GM21723 (cell line): ENCODE measurements around the gene LAGE3.
"Not testable (repeated sequence)": the region's sequence is repeated elsewhere in the genome, so short reads cannot be mapped to it uniquely, and the experiment has no call there.

Source experiments
- ATAC-seq: cut with Tn5 transposase; IDR thresholded peaks from one replicate; pipeline ENCODE4 v1.9.1; 2021; ENCODE audit warnings: mild to moderate bottlenecking, moderate library complexity; ENCODE audit not compliant: unreplicated experiment

Gene LAGE3

GRCh38 chrX:154502098-154502497, 23.0 kb upstream of the LAGE3 start:
- ATAC-seq, result no peak

GRCh38 chrX:154501423-154501822, 22.3 kb upstream of the LAGE3 start:
- ATAC-seq, result not testable (repeated sequence)

- ATAC-seq, result not testable (repeated sequence)
These were observed 17.6 kb upstream of the LAGE3 start for GRCh38 chrX:154496591-154497137.

DNA sequence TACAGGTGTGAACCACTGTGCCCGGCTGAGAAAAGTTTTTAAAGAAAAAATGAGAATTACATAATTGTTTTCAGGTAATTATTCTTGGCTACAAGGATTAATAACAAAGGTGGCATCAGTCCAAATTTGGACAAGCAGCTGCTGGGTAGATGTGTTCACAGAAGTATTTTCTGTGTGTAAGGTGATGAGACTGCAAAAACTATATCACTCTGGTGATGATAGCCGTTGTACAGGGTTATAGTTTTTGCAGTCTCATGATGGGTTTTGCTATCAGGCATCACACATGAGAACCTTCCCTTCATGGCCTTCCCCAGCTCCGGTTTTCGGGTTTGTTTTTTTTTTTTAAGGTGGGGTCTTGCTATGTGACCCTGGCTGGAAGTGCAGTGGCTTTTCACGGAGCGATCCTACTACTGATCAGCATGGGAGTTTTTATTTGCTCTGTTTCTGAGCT, 16.4 kb upstream of the LAGE3 start:
- ATAC-seq, result no peak

DNA sequence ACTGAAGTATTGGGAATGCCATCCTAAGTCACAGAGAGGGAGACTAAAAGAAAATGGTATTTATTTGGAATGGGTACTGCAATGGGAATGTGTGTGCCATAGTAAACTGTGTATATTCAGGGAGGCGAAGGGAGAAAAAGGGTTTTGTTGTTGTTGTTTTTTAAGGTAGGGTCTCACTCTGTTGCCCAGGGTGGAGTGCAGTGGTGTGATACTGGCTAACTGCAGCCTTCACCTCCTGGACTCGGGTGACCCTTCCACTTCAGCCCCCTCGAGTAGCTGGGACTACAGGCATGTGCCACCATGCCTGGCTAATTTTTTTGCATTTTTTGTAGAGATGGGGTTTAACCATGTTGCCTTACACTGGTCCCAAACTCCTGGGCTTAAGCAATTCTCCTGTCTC, 15.6 kb upstream of the LAGE3 start:
- no peak for ATAC-seq

GRCh38 chrX:154490414-154491083, 11.5 kb upstream of the LAGE3 start, which contains the start of gene SLC10A3:
Gene SLC10A3, minus strand, starts transcription at chrX:154490629. Its CDS starts 1,689 bp downstream, at chrX:154488940.
- ATAC-seq, result peak; percentile 72

- peak; percentile 11 for ATAC-seq
These were observed 10.9 kb upstream of the LAGE3 start for GRCh38 chrX:154490021-154490413.

DNA sequence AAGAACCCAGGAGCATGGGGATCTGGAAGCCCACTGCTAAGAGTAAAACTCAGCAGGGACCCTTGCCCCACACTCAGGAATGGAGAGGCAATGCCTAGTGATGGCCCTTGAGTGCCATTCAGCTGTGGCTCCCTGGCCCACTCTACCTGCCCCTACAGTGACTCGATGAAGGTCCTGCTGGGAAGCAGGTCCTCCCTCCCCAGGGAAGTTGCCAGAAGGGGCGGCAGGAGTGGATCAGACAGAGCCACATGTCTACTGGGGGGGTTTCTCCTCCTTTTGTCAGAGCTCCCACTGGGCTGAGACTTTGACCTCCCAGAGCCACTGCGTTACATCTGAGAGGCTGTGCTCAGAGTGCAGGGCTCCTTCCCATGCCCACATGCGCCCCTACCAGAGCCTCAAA, 10.1 kb upstream of the LAGE3 start:
- ATAC-seq, result no peak

GRCh38 chrX:154488336-154489075, 9.4 kb upstream of the LAGE3 start:
- ATAC-seq, result no peak

- ATAC-seq, result no peak
These were observed 8.6 kb upstream of the LAGE3 start for GRCh38 chrX:154487518-154488290.

DNA sequence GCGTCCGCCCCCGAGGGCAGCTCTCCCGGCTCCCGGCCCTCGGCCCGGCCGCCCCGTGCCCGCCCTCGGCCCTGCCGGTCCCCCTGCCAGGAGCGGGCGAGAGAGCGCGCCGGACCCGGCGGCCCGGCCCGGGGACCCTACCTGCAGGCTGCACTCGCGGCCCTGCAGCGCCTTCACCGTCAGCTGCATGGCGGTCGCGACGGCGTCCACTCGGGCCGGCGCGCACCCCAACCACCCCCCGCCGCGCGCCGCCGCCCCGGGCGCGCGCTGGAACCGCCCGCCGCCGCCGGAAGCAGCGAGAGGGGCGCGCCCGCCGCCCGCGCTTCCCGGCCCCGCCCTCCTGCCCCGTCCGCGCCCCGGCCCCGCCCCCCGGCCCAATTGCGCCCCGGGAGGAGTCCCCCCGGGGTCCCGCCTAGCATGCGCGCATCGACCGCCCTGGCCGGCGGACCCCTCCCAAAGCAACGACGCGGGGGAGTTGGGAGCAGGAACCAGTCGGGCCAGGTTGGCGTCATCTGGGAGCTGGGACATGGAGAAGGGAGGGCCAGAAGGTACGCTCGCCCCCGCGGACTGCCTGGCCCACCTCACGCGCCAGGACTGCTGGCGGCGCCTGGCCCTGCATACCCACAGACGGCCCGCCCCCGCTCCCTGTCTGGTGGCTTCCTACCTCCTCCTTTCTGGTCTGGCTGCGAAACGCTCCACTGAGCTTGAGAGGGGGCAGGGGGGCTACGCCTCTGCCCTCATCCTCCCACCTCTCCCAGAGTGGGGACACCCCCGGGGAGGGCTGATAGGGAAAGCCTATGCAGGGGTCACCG, 7.5 kb upstream of the LAGE3 start, which contains the start of gene UBL4A:
TSS of gene UBL4A (minus strand) at position 220 of the 812 bp plus-strand sequence. CDS start at position 189, 31 bp downstream.
- ATAC-seq, result no peak

DNA sequence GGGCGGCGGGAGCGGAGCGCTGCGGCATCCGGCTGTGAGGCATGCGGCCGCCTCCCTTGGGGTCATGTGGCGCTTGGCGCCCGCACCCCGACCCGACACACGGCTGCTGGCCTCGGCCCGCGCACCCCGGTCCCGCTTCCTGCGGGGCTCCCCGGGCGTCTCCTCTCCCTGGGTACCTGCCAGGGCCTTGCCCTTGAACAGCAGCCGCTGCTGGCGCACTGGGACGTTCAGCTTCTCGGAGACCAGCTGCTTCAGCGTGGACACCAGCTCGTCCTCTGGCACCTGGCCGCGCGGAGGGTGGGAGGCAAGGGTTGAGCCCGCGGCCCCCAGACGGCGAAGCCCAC, 6.9 kb upstream of the LAGE3 start:
- ATAC-seq, result no peak

DNA sequence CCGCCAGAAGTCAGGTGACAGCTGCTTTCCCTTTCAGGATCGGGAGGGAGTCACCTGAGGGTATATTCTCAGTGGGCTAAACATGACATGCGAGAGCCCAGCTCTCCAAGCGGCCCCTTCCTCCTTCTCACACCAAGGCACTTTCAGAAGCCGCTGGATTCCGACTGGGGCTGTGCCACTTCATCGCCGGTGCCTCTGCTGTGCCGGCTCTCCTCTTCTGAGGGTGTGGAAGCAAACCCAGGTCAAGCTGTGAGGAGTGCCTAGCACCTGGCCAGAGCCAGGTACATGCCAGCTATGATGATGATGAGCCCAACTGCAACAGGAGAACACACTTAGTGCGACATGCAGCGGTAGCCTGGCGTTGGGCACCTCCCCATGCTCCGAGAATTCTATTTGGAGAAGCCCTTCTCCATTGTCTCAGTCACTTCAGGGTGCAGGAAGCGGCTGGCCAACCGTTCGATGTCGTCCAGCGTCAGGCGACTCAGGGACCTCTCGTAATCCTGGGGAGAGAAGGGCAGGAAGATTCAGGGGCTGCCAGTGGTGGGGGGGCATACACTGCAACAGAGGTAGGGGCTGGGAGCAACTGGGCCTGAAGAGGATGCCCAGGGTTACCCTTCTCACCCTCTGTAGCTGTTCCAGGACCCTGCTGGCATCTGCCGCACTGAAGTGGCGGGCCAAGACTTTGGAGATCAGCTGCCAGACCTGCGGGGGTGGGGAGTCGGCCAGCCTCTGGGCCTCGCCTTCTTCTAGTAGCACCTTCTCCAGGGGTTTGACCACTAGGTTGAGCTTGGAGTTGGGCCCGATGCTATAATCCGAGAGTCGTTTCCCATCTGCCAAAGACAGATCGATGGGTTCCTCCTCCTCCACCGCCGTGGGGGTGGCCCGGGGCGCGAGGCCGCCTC, 6.3 kb upstream of the LAGE3 start:
- no peak for ATAC-seq

DNA sequence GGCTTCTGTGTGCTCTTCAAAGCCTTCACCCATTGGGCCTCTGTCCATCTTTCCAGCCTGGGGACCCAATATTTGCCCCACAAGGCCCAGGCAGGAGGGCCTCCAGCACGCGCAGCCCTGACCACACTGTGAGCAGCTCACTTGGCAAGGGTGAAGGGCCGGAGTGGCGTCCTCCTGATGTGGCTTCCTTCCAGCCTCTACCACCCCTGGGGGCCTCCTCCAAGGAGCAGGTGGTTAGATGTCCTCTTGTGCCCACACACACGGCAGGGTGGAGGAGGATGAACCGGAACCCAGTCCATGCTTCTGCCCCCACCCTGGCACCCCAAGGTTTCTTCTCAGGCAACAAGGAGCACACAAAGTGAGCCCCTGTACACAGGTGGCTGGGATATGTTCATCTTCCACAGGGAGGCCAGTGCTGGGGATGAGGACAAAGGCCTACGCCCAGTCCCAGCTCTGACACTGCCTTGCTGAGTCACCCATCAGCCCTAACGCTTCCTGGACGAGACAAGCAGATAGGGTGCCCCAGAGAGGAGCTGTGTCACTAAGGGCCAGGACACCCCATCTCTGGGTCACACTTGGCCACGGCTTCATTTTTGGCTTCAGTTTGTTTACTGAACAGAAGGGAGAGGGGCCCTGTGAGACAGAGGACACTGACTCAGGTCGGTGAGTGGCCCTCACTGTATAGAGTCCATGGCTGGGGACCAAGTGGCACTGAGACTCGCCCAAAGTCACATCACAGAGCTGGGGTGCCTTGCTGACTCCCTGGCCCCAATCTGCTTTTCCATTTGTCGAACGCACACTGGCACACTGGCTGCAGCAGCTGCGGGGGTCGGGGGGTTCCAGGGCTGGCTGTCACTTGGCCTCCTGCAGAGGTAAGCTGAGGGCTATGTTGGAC, 5.4 kb upstream of the LAGE3 start:
- ATAC-seq, result no peak

DNA sequence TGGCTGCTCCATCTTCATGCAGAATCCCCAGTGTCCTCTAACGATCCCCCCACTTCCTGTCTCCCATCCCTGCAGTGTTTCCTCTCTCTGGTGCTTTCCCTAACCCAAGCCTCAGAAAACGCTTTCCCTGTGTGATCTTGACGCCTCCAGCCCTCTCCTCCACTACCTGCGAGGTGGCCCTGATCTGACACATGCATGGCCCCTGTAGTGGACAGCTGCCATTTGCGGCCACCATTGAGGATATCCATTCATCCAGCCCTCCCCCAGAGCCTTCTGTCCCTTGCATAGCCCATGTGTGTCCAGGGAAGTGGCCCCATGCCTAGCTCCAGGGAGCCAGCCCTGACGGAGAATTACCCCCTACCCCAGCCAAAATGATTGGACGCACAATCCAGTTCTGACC, 4.2 kb upstream of the LAGE3 start:
- ATAC-seq, result no peak

DNA sequence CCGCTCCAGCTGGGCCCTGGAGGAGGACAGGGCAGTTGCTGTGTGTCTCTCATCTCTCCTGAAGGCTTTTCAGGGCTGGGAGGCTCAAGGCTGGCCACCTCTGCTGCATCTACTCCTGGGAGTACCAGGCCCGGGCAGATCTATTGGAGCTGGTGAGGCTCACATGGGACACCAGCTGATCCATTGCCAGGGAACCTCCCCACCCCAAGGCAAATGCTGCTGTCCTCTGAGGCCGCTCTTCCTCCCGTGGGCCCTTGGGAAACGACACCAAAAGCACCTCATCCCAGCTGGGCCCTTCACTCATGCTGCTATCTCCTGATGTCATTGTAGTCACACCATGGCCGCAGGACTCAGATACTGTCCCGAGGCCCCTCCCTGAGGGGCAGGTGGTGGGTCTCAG, 3.7 kb upstream of the LAGE3 start:
- no peak for ATAC-seq

DNA sequence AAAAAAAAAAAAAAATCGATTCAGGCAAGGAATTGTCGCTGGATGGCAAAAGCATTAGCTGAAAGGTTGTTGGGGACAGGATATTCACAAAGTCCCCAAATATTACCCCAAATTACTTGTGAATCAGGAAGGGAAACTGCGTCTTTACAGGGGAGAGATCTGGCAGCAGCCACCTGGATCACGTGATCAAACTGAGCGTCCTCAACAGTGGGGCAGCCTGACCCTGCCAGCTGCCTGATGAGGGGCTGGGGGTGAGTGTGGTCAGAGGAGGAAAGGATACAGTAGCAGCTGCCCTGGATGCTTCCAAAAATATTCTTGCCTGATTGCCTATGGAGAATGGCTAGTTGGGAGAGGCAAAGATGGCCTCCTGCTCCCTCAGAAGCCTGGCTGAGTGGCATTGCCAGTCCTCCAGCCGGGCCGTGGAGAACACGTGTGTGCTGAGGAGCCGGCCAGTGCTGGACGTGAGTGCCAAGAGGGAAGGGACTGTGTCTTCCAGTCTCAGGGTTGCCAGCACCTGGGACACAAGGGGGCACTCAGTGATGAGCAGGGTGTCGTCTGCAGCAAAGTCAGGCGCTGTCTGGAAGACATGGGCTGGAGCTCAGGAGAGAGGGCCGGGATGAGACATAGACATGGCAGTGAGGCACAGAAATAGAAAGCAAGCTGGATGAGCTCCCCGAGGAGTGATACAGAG, 3.0 kb upstream of the LAGE3 start:
- no peak for ATAC-seq

GRCh38 chrX:154481195-154481594, 2.1 kb upstream of the LAGE3 start:
- no peak for ATAC-seq
